GM12878 (cell line): ENCODE measurements around the gene PUS3.

Experiments
- CBFB ChIP-seq: IDR thresholded peaks from 2 replicates; pipeline ENCODE4 v1.6.1; 2016; ENCODE audit warnings: antibody characterized with exemption, low read depth
- ESRRA ChIP-seq: IDR thresholded peaks from 2 replicates; pipeline ENCODE4 v1.6.1; 2012; ENCODE audit warnings: mild to moderate bottlenecking, low read length, improper control_type of control experiment
- MTA3 ChIP-seq: IDR thresholded peaks from 2 replicates; pipeline ENCODE4 v1.6.1; 2012; ENCODE audit warnings: low read length, inconsistent platforms, borderline replicate concordance
- NFIC ChIP-seq: IDR thresholded peaks from 2 replicates; pipeline ENCODE4 v1.6.1; 2012; ENCODE audit warnings: low read depth, mild to moderate bottlenecking, inconsistent platforms, low read length, moderate library complexity
- NR2C1 ChIP-seq: fragments of 450-650 bp; IDR thresholded peaks from 2 replicates; pipeline ENCODE4 v1.6.1; 2017; ENCODE audit warnings: antibody characterized with exemption, mild to moderate bottlenecking, moderate library complexity
- PAX5 ChIP-seq: IDR thresholded peaks from 2 replicates; pipeline ENCODE4 v1.6.1; 2011; ENCODE audit warnings: low read depth, low read length, borderline replicate concordance
- POLR2A ChIP-seq: IDR thresholded peaks from 2 replicates; pipeline ENCODE4 v1.6.1; 2011; ENCODE audit warnings: low read depth, mild to moderate bottlenecking, low read length
- RFX5 ChIP-seq: IDR thresholded peaks from 2 replicates; pipeline ENCODE4 v1.6.1; 2011; ENCODE audit warnings: low read depth, low read length, improper control_type of control experiment
- SIN3A ChIP-seq: IDR thresholded peaks from 2 replicates; pipeline ENCODE4 v1.6.1; 2012; ENCODE audit warnings: low read depth, low read length, improper control_type of control experiment
- SP1 ChIP-seq: IDR thresholded peaks from one replicate; pipeline ENCODE4 v1.6.1; 2011; ENCODE audit warnings: low read depth, low read length
- TARDBP ChIP-seq: IDR thresholded peaks from 2 replicates; pipeline ENCODE4 v1.6.1; 2016; ENCODE audit warnings: borderline replicate concordance
- TF ChIP-seq, protein P1 (sequence below): IDR thresholded peaks from 2 replicates; pipeline ENCODE4 v1.6.1; 2012; ENCODE audit warnings: low read length, inconsistent platforms
- TF ChIP-seq, protein P2 (sequence below), 3 experiments: IDR thresholded peaks in 2 of 3; conservative IDR thresholded peaks in 1 of 3; 2 replicates each; pipeline ENCODE4 v1.5.1; 2011; ENCODE audit warnings: low read depth in 3 of 3, low read length in 3 of 3, mild to moderate bottlenecking in 3 of 3, control low read depth in 2 of 3, moderate library complexity in 2 of 3, inconsistent platforms in 1 of 3, mixed read lengths in 1 of 3; ENCODE audit not compliant: control insufficient read depth in 2 of 3, insufficient read depth in 1 of 3; ENCODE audit errors: extremely low read depth in 1 of 3

DNA sequence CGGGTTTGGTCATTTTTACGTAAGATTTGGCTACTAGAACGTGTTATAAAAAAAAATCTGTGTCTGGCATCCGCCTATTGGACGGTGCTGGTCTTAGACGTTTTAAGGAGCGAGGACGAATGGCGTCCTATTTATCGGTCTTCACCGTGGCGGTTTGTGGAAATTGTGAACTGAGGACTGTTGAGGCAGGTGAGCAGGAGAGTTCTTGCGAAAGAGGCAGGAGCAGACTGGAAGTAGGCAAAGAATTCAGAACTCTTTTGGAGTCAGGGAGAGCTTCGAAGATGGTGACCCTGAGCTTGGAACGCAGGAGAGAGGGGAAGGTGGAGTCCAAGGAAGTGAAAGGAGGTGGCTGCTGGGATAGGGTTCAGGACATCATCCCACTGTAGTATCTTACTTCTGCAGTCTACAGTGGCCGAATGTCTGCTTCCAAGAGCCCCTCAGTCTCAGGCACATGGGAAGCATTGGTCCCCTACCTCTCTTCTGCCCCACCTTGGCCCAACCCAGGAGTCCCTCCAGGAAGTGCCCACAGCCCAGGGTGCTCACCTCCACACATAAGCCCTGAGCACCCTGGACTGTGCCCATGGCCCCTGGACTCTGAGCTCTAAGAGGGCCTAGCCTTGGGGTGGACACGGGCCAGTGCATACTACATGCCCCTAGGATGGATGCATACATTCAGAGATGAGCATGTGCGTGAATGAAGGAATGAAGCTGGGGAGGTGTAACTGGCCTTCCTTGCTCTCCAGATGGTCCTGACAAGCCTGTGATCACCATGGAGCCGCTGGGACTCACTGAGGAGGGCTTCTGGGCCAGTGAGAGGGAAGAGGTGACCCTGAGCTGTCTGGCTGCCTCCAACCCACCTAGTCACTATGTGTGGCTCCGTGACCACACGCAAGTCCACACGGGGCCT, 46.5 kb upstream of the PUS3 start:
- no peak for TF ChIP-seq CBFB
- TF ChIP-seq MTA3: no peak
- TF ChIP-seq POLR2A: no peak
- no peak for TF ChIP-seq RFX5
- TF ChIP-seq SIN3A: no peak
- TF ChIP-seq, protein P1, sequence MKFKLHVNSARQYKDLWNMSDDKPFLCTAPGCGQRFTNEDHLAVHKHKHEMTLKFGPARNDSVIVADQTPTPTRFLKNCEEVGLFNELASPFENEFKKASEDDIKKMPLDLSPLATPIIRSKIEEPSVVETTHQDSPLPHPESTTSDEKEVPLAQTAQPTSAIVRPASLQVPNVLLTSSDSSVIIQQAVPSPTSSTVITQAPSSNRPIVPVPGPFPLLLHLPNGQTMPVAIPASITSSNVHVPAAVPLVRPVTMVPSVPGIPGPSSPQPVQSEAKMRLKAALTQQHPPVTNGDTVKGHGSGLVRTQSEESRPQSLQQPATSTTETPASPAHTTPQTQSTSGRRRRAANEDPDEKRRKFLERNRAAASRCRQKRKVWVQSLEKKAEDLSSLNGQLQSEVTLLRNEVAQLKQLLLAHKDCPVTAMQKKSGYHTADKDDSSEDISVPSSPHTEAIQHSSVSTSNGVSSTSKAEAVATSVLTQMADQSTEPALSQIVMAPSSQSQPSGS: no peak
- TF ChIP-seq, protein P2, sequence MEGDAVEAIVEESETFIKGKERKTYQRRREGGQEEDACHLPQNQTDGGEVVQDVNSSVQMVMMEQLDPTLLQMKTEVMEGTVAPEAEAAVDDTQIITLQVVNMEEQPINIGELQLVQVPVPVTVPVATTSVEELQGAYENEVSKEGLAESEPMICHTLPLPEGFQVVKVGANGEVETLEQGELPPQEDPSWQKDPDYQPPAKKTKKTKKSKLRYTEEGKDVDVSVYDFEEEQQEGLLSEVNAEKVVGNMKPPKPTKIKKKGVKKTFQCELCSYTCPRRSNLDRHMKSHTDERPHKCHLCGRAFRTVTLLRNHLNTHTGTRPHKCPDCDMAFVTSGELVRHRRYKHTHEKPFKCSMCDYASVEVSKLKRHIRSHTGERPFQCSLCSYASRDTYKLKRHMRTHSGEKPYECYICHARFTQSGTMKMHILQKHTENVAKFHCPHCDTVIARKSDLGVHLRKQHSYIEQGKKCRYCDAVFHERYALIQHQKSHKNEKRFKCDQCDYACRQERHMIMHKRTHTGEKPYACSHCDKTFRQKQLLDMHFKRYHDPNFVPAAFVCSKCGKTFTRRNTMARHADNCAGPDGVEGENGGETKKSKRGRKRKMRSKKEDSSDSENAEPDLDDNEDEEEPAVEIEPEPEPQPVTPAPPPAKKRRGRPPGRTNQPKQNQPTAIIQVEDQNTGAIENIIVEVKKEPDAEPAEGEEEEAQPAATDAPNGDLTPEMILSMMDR (IDR thresholded peaks at IDR 0.05 in 2 of 3, conservative IDR thresholded peaks at IDR 0.05 in 1 of 3; ENCODE audit: control insufficient read depth in 2 of 3, extremely low read depth in 1 of 3, insufficient read depth in 1 of 3, low read depth in 3 of 3, low read length in 3 of 3): no peak
- TF ChIP-seq PAX5: no peak
- TF ChIP-seq NFIC: no peak
- TF ChIP-seq SP1: no peak
- TF ChIP-seq NR2C1: no peak
- TF ChIP-seq ESRRA: no peak
- no peak for TF ChIP-seq TARDBP
